Umbilical cord (tissue), 2 donors: ENCODE results near the gene TCN1. TPM values are rescaled to one million over a fixed set of nuclear protein-coding genes. Genes with fewer than 3 reads are reported as not detected.

Source experiments
- DNase-seq: peaks from one replicate; pipeline ENCODE4 v3.0.0-alpha.2; 2015; ENCODE audit warnings: low spot score
- total RNA-seq: library from RNA; depleted of rRNA; stranded (reverse); fragments of >200 nt; gene quantifications from one replicate; pipeline ENCODE4 v1.2.3, GENCODE V29; 2014; ENCODE audit warnings: low replicate concordance; ENCODE audit not compliant: insufficient read depth

The TCN1 gene
- total RNA-seq, 1 donor from 2014 or later: 2.2 TPM

GRCh38 chr11:59810189-59810910 is 55.9 kb downstream of the TCN1 start, which contains the start of gene MRPL16:
MRPL16 (minus strand) TSS chr11:59810778; CDS start chr11:59810658, 120 bp downstream.
- DNase-seq: no peak

- no peak for DNase-seq
Measured at GRCh38 chr11:59807047-59807610, 59.2 kb downstream of the TCN1 start.

- no peak for DNase-seq
Measured at GRCh38 chr11:59804061-59804460, 62.2 kb downstream of the TCN1 start.

Other genes with a start within 250 kb of the TCN1 start
- gene PATL1, start 197.4 kb downstream of the TCN1 start, total RNA-seq: 4.6 TPM
- gene OR10V1, start 152.6 kb downstream of the TCN1 start, total RNA-seq: 7.9 TPM
- 11.1 TPM for gene STX3, start 111.1 kb downstream of the TCN1 start, total RNA-seq
- 36.6 TPM for gene MRPL16, start 55.7 kb downstream of the TCN1 start, total RNA-seq
- gene CBLIF, start 21.0 kb downstream of the TCN1 start, total RNA-seq: not detected
- gene OOSP3, start 12.3 kb upstream of the TCN1 start, total RNA-seq: not detected
- gene OOSP1, start 71.9 kb upstream of the TCN1 start, total RNA-seq: not detected
- not detected for gene OOSP4A, start 97.5 kb upstream of the TCN1 start, total RNA-seq
- gene OOSP4B, start 150.7 kb upstream of the TCN1 start, total RNA-seq: not detected
- 3.4 TPM for gene OOSP2, start 173.9 kb upstream of the TCN1 start, total RNA-seq
- 7.2 TPM for gene MS4A3, start 190.2 kb upstream of the TCN1 start, total RNA-seq
- 7.0 TPM for gene MS4A2, start 222.2 kb upstream of the TCN1 start, total RNA-seq